Measurements from ENCODE around the gene HAGHL. TPM values are rescaled to one million over a fixed set of nuclear protein-coding genes. Genes with fewer than 3 reads are reported as not detected.

The HAGHL gene
- total RNA-seq, 1 experiment from 2014 or later, result 74.8 TPM

DNA sequence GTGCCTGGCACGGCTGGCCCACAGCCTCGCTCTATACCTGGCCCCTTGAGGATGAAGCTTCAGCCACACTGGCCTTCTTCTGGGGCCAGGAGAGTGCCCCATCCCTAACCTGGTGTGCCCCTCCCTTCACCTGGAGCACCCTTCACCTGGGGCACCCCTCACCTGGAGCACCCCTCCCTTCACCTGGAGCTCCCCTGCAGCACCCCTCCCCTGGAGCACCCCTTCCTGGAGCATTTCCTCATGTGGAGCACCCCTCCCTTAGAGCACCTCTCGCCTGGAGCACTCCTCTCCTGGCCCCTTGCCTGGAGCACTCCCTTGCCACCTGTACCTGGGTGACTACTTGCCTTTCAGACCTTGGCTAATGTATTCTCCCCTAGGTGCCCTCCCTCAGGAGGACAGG, 18.9 kb upstream of the HAGHL start:
- Histone ChIP-seq H3K27ac (ENCODE audit: low read depth, low read length) (no peak overlapping the region), H3K36me3 (ENCODE audit: control insufficient read depth in 1 of 2, insufficient read depth in 2 of 2, low read length in 2 of 2) (no peaks in the 10 kb centered on the region), H3K79me2 (ENCODE audit: insufficient read depth, low read length) (peaks cover 21% of the 10 kb centered on the region), H2AFZ (ENCODE audit: low read depth, low read length, poor library complexity, severe bottlenecking) (no peak overlapping the region), H3K27me3 (ENCODE audit: insufficient read depth, low read length) (no peaks in the 10 kb centered on the region), H3K9me2 (ENCODE audit: insufficient read depth) (no peaks in the 10 kb centered on the region), H3K4me2 (ENCODE audit: low read length) (no peak overlapping the region), H3K4me3 (replicated peaks in 1 of 2; ENCODE audit: low read depth in 1 of 2, low read length in 2 of 2) (no peak overlapping the region), H3K9ac (ENCODE audit: low read length) (no peak overlapping the region), H4K20me1 (ENCODE audit: insufficient read depth) (no peaks in the 10 kb centered on the region), H3K4me1 (ENCODE audit: control insufficient read depth in 1 of 2, insufficient read depth in 2 of 2, low read length in 2 of 2) (peaks cover 10 to 49% of the 10 kb centered on the region in 2 experiments), H3K9me3 (ENCODE audit: control insufficient read depth in 1 of 2, insufficient read depth in 1 of 2, low read depth in 1 of 2, low read length in 2 of 2) (no peaks in the 10 kb centered on the region)
- POLR2A ChIA-PET, result interaction anchor here (1.4 to 1.7 kb wide), 2 partner anchors 12 to 80 kb away, joined by 4 to 7 read pairs; partner anchors contain the start of genes CHTF18 and RPUSD1
- CTCF ChIA-PET, result no interaction called here
- no peak for ATAC-seq
- RAD21 ChIA-PET (ENCODE audit: low non-redundant PET in 1 of 2, low total read pairs in 2 of 2, uncharacterized antibody in 2 of 2, unreplicated experiment in 2 of 2), result no interaction called here
- DNase-seq (ENCODE audit: low read depth, low spot score), result no peak
- intact Hi-C loops (cut with micrococcal nuclease), result no loop called here
- BruUV-seq (replicated peaks), result no TSS peak
- TF ChIP-seq, protein P1, sequence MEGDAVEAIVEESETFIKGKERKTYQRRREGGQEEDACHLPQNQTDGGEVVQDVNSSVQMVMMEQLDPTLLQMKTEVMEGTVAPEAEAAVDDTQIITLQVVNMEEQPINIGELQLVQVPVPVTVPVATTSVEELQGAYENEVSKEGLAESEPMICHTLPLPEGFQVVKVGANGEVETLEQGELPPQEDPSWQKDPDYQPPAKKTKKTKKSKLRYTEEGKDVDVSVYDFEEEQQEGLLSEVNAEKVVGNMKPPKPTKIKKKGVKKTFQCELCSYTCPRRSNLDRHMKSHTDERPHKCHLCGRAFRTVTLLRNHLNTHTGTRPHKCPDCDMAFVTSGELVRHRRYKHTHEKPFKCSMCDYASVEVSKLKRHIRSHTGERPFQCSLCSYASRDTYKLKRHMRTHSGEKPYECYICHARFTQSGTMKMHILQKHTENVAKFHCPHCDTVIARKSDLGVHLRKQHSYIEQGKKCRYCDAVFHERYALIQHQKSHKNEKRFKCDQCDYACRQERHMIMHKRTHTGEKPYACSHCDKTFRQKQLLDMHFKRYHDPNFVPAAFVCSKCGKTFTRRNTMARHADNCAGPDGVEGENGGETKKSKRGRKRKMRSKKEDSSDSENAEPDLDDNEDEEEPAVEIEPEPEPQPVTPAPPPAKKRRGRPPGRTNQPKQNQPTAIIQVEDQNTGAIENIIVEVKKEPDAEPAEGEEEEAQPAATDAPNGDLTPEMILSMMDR (IDR thresholded peaks at IDR 0.05 in 2 of 3, conservative IDR thresholded peaks at IDR 0.05 in 1 of 3; ENCODE audit: borderline replicate concordance in 1 of 3, insufficient read depth in 1 of 3, low read depth in 2 of 3, low read length in 2 of 3), result no peak
- TF ChIP-seq SRF (IDR thresholded peaks at IDR 0.05; ENCODE audit: low read depth), result no peak
- no peak for TF ChIP-seq EGR1 (IDR thresholded peaks at IDR 0.05; ENCODE audit: low read depth)
- TF ChIP-seq POLR2A (IDR thresholded peaks at IDR 0.05; ENCODE audit: borderline replicate concordance, extremely low read depth, insufficient read depth, insufficient read length), result no peak
- TF ChIP-seq EZH2phosphoT487 (IDR thresholded peaks at IDR 0.05; ENCODE audit: borderline replicate concordance), result no peak
- no peak for TF ChIP-seq ZNF274 (IDR thresholded peaks at IDR 0.05; ENCODE audit: low read depth, low read length)
- TF ChIP-seq, protein P2, sequence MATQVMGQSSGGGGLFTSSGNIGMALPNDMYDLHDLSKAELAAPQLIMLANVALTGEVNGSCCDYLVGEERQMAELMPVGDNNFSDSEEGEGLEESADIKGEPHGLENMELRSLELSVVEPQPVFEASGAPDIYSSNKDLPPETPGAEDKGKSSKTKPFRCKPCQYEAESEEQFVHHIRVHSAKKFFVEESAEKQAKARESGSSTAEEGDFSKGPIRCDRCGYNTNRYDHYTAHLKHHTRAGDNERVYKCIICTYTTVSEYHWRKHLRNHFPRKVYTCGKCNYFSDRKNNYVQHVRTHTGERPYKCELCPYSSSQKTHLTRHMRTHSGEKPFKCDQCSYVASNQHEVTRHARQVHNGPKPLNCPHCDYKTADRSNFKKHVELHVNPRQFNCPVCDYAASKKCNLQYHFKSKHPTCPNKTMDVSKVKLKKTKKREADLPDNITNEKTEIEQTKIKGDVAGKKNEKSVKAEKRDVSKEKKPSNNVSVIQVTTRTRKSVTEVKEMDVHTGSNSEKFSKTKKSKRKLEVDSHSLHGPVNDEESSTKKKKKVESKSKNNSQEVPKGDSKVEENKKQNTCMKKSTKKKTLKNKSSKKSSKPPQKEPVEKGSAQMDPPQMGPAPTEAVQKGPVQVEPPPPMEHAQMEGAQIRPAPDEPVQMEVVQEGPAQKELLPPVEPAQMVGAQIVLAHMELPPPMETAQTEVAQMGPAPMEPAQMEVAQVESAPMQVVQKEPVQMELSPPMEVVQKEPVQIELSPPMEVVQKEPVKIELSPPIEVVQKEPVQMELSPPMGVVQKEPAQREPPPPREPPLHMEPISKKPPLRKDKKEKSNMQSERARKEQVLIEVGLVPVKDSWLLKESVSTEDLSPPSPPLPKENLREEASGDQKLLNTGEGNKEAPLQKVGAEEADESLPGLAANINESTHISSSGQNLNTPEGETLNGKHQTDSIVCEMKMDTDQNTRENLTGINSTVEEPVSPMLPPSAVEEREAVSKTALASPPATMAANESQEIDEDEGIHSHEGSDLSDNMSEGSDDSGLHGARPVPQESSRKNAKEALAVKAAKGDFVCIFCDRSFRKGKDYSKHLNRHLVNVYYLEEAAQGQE (IDR thresholded peaks at IDR 0.05; ENCODE audit: low read depth), result no peak
- TF ChIP-seq ELF1 (IDR thresholded peaks at IDR 0.05; ENCODE audit: borderline replicate concordance, low read depth), result no peak
- TF ChIP-seq, protein P3, sequence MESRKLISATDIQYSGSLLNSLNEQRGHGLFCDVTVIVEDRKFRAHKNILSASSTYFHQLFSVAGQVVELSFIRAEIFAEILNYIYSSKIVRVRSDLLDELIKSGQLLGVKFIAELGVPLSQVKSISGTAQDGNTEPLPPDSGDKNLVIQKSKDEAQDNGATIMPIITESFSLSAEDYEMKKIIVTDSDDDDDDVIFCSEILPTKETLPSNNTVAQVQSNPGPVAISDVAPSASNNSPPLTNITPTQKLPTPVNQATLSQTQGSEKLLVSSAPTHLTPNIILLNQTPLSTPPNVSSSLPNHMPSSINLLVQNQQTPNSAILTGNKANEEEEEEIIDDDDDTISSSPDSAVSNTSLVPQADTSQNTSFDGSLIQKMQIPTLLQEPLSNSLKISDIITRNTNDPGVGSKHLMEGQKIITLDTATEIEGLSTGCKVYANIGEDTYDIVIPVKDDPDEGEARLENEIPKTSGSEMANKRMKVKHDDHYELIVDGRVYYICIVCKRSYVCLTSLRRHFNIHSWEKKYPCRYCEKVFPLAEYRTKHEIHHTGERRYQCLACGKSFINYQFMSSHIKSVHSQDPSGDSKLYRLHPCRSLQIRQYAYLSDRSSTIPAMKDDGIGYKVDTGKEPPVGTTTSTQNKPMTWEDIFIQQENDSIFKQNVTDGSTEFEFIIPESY (IDR thresholded peaks at IDR 0.05; ENCODE audit: extremely low read depth, insufficient replicate concordance, low read length), result no peak
- TF ChIP-seq, protein P4, sequence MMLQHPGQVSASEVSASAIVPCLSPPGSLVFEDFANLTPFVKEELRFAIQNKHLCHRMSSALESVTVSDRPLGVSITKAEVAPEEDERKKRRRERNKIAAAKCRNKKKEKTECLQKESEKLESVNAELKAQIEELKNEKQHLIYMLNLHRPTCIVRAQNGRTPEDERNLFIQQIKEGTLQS (IDR thresholded peaks at IDR 0.05), result no peak
- no peak for TF ChIP-seq CEBPB (IDR thresholded peaks at IDR 0.05; ENCODE audit: low read depth)
- no peak for TF ChIP-seq ZFX (IDR thresholded peaks at IDR 0.05)
- TF ChIP-seq FOSL1 (IDR thresholded peaks at IDR 0.05; ENCODE audit: low read depth), result no peak
